ENCODE data around the gene ATP6V0E1. TPM values are rescaled to one million over a fixed set of nuclear protein-coding genes. Genes with fewer than 3 reads are reported as not detected.

Gene ATP6V0E1
- total RNA-seq, 2 donors from 2014 or later: 171 to 232 TPM

- no peak for DNase-seq (ENCODE audit: low spot score)
- no peaks in the 10 kb centered on the region for H3K36me3 ChIP-seq
- H3K9me3 ChIP-seq: no peaks in the 10 kb centered on the region
- no peaks in the 10 kb centered on the region for H3K27me3 ChIP-seq (replicated peaks; ENCODE audit: insufficient read depth)
- 90% methylated on average over 5 of the region's 5 CpGs for WGBS
- peaks cover 7% of the 10 kb centered on the region for H3K4me1 ChIP-seq (replicated peaks)
- no peak overlapping the region for H3K4me3 ChIP-seq
- no peak for TF ChIP-seq CTCF (IDR thresholded peaks at IDR 0.05)
- TF ChIP-seq POLR2A (IDR thresholded peaks at IDR 0.05): no peak
- TF ChIP-seq POLR2AphosphoS5 (IDR thresholded peaks at IDR 0.05): no peak
- no peak overlapping the region for H3K27ac ChIP-seq
- intact Hi-C loops (cut with DNase I): no loop called here
Observed at GRCh38 chr5:173004447-173004846, 20.9 kb downstream of the ATP6V0E1 start.

- Histone ChIP-seq H3K36me3 (no peaks in the 10 kb centered on the region), H3K4me1 (replicated peaks) (peaks cover 11% of the 10 kb centered on the region), H3K9me3 (no peaks in the 10 kb centered on the region), H3K27ac (peak overlapping the region; percentile 78 to 85), H3K4me3 (no peak overlapping the region), H3K27me3 (replicated peaks; ENCODE audit: insufficient read depth) (no peaks in the 10 kb centered on the region)
- DNase-seq (ENCODE audit: low spot score): no peak
- TF ChIP-seq POLR2A (IDR thresholded peaks at IDR 0.05): no peak
- TF ChIP-seq POLR2AphosphoS5 (IDR thresholded peaks at IDR 0.05): no peak
- TF ChIP-seq CTCF (IDR thresholded peaks at IDR 0.05): no peak
- intact Hi-C loops (cut with DNase I): no loop called here
- 81% methylated on average over 6 of the region's 6 CpGs for WGBS
Observed at GRCh38 chr5:173010021-173010420, 26.4 kb downstream of the ATP6V0E1 start.

- DNase-seq (ENCODE audit: low spot score): no peak
- Histone ChIP-seq H3K9me3 (no peaks in the 10 kb centered on the region), H3K27me3 (replicated peaks; ENCODE audit: insufficient read depth) (no peaks in the 10 kb centered on the region), H3K36me3 (no peaks in the 10 kb centered on the region), H3K4me1 (replicated peaks) (peaks cover 12% of the 10 kb centered on the region), H3K27ac (peak overlapping the region; percentile 78 to 85), H3K4me3 (no peak overlapping the region)
- peak; percentile 9 for TF ChIP-seq POLR2AphosphoS5 (IDR thresholded peaks at IDR 0.05)
- peak in 2 of 4 experiments; percentile 35 to 36 for TF ChIP-seq CTCF (IDR thresholded peaks at IDR 0.05)
- no peak for TF ChIP-seq POLR2A (IDR thresholded peaks at IDR 0.05)
- WGBS: 82% methylated on average over 11 of the region's 11 CpGs
- intact Hi-C loops (cut with DNase I): no loop called here
Observed at GRCh38 chr5:173010547-173011464, 27.2 kb downstream of the ATP6V0E1 start.

GRCh38 chr5:173011566-173011965 is 28.0 kb downstream of the ATP6V0E1 start:
- peak; percentile 64 for DNase-seq (ENCODE audit: low spot score)
- no peaks in the 10 kb centered on the region for H3K27me3 ChIP-seq (replicated peaks; ENCODE audit: insufficient read depth)
- no peak overlapping the region for H3K4me3 ChIP-seq
- TF ChIP-seq CTCF (IDR thresholded peaks at IDR 0.05) (no peak), POLR2AphosphoS5 (IDR thresholded peaks at IDR 0.05) (peak; percentile 96)
- intact Hi-C loops (cut with DNase I): no loop called here
- no peaks in the 10 kb centered on the region for H3K9me3 ChIP-seq
- peak overlapping the region; percentile 78 to 85 for H3K27ac ChIP-seq
- 17% methylated on average over 4 of the region's 4 CpGs for WGBS
- H3K36me3 ChIP-seq: no peaks in the 10 kb centered on the region
- peaks cover 19% of the 10 kb centered on the region for H3K4me1 ChIP-seq (replicated peaks)

- no peak for DNase-seq (ENCODE audit: low spot score)
- intact Hi-C loops (cut with DNase I): no loop called here
- 93% methylated on average over 4 of the region's 4 CpGs for WGBS
- no peak overlapping the region for H3K4me3 ChIP-seq
- TF ChIP-seq POLR2AphosphoS5 (IDR thresholded peaks at IDR 0.05) (no peak), POLR2A (IDR thresholded peaks at IDR 0.05) (no peak), CTCF (IDR thresholded peaks at IDR 0.05) (no peak)
- no peaks in the 10 kb centered on the region for H3K9me3 ChIP-seq
- no peaks in the 10 kb centered on the region for H3K27me3 ChIP-seq (replicated peaks; ENCODE audit: insufficient read depth)
- H3K27ac ChIP-seq: peak overlapping the region; percentile 78 to 85
- peaks cover 25% of the 10 kb centered on the region for H3K4me1 ChIP-seq (replicated peaks)
- no peaks in the 10 kb centered on the region for H3K36me3 ChIP-seq
Observed at GRCh38 chr5:173012882-173013281, 29.3 kb downstream of the ATP6V0E1 start.

Measured in prostate gland (tissue), 2 donors.